Measurements from ENCODE around the gene UTS2.

Gene UTS2

GRCh38 chr1:7863756-7864328 lies 11.0 kb upstream of the UTS2 start:
- no peak for DNase-seq (ENCODE audit: low read depth, low spot score)

- no peak for DNase-seq (ENCODE audit: low read depth, low spot score)
Measured at GRCh38 chr1:7862211-7863060, 9.6 kb upstream of the UTS2 start.

- no peak for DNase-seq (ENCODE audit: low read depth, low spot score)
Measured at GRCh38 chr1:7861452-7861851, 8.6 kb upstream of the UTS2 start.

GRCh38 chr1:7860130-7860529 lies 7.3 kb upstream of the UTS2 start:
- DNase-seq (ENCODE audit: low read depth, low spot score) = no peak

GRCh38 chr1:7859406-7859805 lies 6.5 kb upstream of the UTS2 start:
- no peak for DNase-seq (ENCODE audit: low read depth, low spot score)

GRCh38 chr1:7857985-7858384 lies 5.1 kb upstream of the UTS2 start:
- DNase-seq (ENCODE audit: low read depth, low spot score) = no peak

- no peak for DNase-seq (ENCODE audit: low read depth, low spot score)
Measured at GRCh38 chr1:7857000-7857399, 4.1 kb upstream of the UTS2 start.

GRCh38 chr1:7856345-7856744 lies 3.5 kb upstream of the UTS2 start:
- DNase-seq (ENCODE audit: low read depth, low spot score) = no peak

GRCh38 chr1:7853684-7854026 lies 790 bp upstream of the UTS2 start:
- no peak for DNase-seq (ENCODE audit: low read depth, low spot score)

GRCh38 chr1:7850786-7851185 lies 2.1 kb downstream of the UTS2 start:
- no peak for DNase-seq (ENCODE audit: low read depth, low spot score)

GRCh38 chr1:7847599-7847998 lies 5.3 kb downstream of the UTS2 start:
- no peak for DNase-seq (ENCODE audit: low read depth, low spot score)

GRCh38 chr1:7846656-7847055 lies 6.2 kb downstream of the UTS2 start:
- DNase-seq (ENCODE audit: low read depth, low spot score) = no peak

GRCh38 chr1:7845761-7846160 lies 7.1 kb downstream of the UTS2 start:
- DNase-seq (ENCODE audit: low read depth, low spot score) = no peak

- no peak for DNase-seq (ENCODE audit: low read depth, low spot score)
Measured at GRCh38 chr1:7842517-7842916, 10.3 kb downstream of the UTS2 start.

GRCh38 chr1:7839526-7839925 lies 13.3 kb downstream of the UTS2 start:
- DNase-seq (ENCODE audit: low read depth, low spot score) = no peak

GRCh38 chr1:7838714-7839113 lies 14.2 kb downstream of the UTS2 start:
- DNase-seq (ENCODE audit: low read depth, low spot score) = no peak

GRCh38 chr1:7833035-7833434 lies 19.8 kb downstream of the UTS2 start:
- no peak for DNase-seq (ENCODE audit: low read depth, low spot score)

- no peak for DNase-seq (ENCODE audit: low read depth, low spot score)
Measured at GRCh38 chr1:7831458-7831857, 21.4 kb downstream of the UTS2 start.

- no peak for DNase-seq (ENCODE audit: low read depth, low spot score)
Measured at GRCh38 chr1:7827126-7827955, 25.5 kb downstream of the UTS2 start.

- no peak for DNase-seq (ENCODE audit: low read depth, low spot score)
Measured at GRCh38 chr1:7826363-7826762, 26.5 kb downstream of the UTS2 start.

- no peak for DNase-seq (ENCODE audit: low read depth, low spot score)
Measured at GRCh38 chr1:7824701-7825100, 28.2 kb downstream of the UTS2 start.

- DNase-seq (ENCODE audit: low read depth, low spot score) = no peak
Measured at GRCh38 chr1:7821282-7821681, 31.6 kb downstream of the UTS2 start.
